ENCODE results near the gene PCDH15.

GRCh38 chr10:54477738-54478137 is 323.3 kb downstream of the PCDH15 start:
- no peak for TF ChIP-seq BHLHE40 (IDR thresholded peaks at IDR 0.05; ENCODE audit: low read depth, low read length)
- no peak for TF ChIP-seq CTCF (conservative IDR thresholded peaks at IDR 0.05; ENCODE audit: low read depth, low read length)
- TF ChIP-seq CEBPB (IDR thresholded peaks at IDR 0.05; ENCODE audit: low read depth, low read length), result peak; percentile 75

All from IMR-90 (cell line).